Endodermal cell (in vitro differentiated cells): ENCODE data around the gene CLEC3B. TPM values are rescaled to one million over a fixed set of nuclear protein-coding genes. Genes with fewer than 3 reads are reported as not detected.

ENCODE experiments used
- DNase-seq: peaks from one replicate; pipeline ENCODE4 v3.0.0-alpha.2; 2017
- H3K27ac ChIP-seq: 2 replicates; pipeline ENCODE4 v1.5.1; 2013; ENCODE audit warnings: mild to moderate bottlenecking, low read depth, low read length, moderate library complexity
- H3K27me3 ChIP-seq: 2 replicates; pipeline ENCODE4 v1.6.1; 2013; ENCODE audit warnings: mild to moderate bottlenecking, low read length, moderate library complexity; ENCODE audit not compliant: insufficient read depth, control insufficient read depth, poor library complexity, severe bottlenecking
- H3K36me3 ChIP-seq: 2 replicates; pipeline ENCODE4 v1.7.0; 2013; ENCODE audit warnings: mild to moderate bottlenecking, low read length, moderate library complexity; ENCODE audit not compliant: control insufficient read depth, insufficient read depth
- H3K4me1 ChIP-seq: one replicate; pipeline ENCODE4 v1.7.0; 2013; ENCODE audit warnings: low read length; ENCODE audit not compliant: control insufficient read depth, insufficient read depth
- H3K4me3 ChIP-seq: 2 replicates; pipeline ENCODE4 v1.5.1; 2013; ENCODE audit warnings: mild to moderate bottlenecking, low read length, moderate library complexity
- H3K9ac ChIP-seq: 2 replicates; pipeline ENCODE4 v1.6.1; 2013; ENCODE audit warnings: mild to moderate bottlenecking, low read length, moderate library complexity; ENCODE audit not compliant: poor library complexity, severe bottlenecking; ENCODE audit errors: extremely low read depth
- H3K9me3 ChIP-seq: 2 replicates; pipeline ENCODE4 v1.6.1; 2013; ENCODE audit warnings: mild to moderate bottlenecking, low read length, moderate library complexity; ENCODE audit not compliant: control insufficient read depth
- H3K27ac Mint-ChIP-seq: 2 replicates; pipeline ENCODE4 v1.8.0; 2020; ENCODE audit warnings: mixed read lengths
- H3K27me3 Mint-ChIP-seq: 2 replicates; pipeline ENCODE4 v1.8.0; 2021; ENCODE audit warnings: mild to moderate bottlenecking, mixed read lengths; ENCODE audit not compliant: insufficient read depth
- H3K36me3 Mint-ChIP-seq: 2 replicates; pipeline ENCODE4 v1.8.0; 2020; ENCODE audit warnings: low read depth, mixed read lengths
- H3K4me1 Mint-ChIP-seq: 2 replicates; pipeline ENCODE4 v1.8.0; 2020; ENCODE audit warnings: mixed read lengths
- H3K4me3 Mint-ChIP-seq: 2 replicates; pipeline ENCODE4 v1.8.0; 2020; ENCODE audit warnings: mild to moderate bottlenecking, moderate library complexity, mixed read lengths
- H3K9me3 Mint-ChIP-seq: 2 replicates; pipeline ENCODE4 v1.8.0; 2020; ENCODE audit warnings: mild to moderate bottlenecking, mixed read lengths
- CTCF ChIP-seq: fragments of 200-600 bp; sonication (generic); conservative IDR thresholded peaks from 2 replicates; pipeline ENCODE4 v1.5.0; 2021; ENCODE audit warnings: antibody characterized with exemption, mild to moderate bottlenecking
- WGBS, 2 experiments: methylation state at CpG; one replicate each; pipeline versions ENCODE4 v1.1.5 to v1.1.7; 2013; ENCODE audit warnings: missing lambda C conversion rate in 2 of 2, mixed read lengths in 1 of 2; ENCODE audit not compliant: insufficient coverage in 1 of 2, insufficient read length in 1 of 2; 5-methylcytosine and 5-hydroxymethylcytosine counted together
- total RNA-seq, 2 donors: library from RNA; stranded (reverse); fragmentation: NEBNext Ultra II Directional in 1 of 2; extraction: Animal tissue kit (Norgen Biotek cat#: 25700) in 1 of 2; gene quantifications; 2 replicates in 1 of 2; 3 replicates in 1 of 2; pipeline ENCODE4 v1.2.1, GENCODE V29; 2021

The CLEC3B gene
- total RNA-seq, 2 donors from 2014 or later: not detected

DNA sequence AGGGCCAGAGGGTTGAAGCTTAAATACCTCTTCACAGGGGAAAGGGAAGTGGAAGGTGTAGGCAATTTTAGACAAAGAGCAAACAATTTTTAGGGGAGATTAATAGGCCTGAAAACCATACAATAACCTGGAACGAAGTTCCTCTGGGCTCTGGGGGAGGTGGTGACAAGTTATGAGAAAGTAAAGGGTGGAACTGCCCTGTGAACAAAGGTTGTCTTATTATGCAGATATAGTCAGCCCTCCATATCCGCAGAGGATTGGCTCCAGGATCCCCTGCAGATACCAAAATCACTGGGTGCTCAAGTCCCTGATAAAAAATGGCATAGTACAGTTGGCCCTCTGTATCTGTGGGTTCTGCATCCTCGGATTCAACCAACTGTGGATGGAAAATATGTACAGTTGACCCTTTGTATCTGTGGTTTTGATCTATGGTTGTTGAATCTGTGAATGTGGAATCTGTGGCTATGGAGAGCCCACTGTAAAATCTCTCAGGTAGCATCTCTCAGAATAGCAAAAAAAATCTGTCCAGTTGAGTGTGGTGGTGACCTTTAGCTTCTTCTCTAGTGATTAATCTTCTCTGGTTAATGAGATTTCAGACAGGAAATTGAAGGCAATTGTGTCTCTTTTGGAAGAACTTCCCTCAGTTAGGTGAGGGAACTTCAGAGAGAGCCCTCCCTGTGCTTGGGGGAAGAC is 40.2 kb downstream of the CLEC3B start:
- no peak overlapping the region for H3K9ac ChIP-seq
- H3K27ac Mint-ChIP-seq: no peak overlapping the region
- no peak overlapping the region for H3K4me3 ChIP-seq
- H3K36me3 Mint-ChIP-seq: no peaks in the 10 kb centered on the region
- no peaks in the 10 kb centered on the region for H3K36me3 ChIP-seq
- H3K9me3 ChIP-seq: no peaks in the 10 kb centered on the region
- no peak for DNase-seq
- no peak for TF ChIP-seq CTCF
- H3K4me1 Mint-ChIP-seq: no peaks in the 10 kb centered on the region
- H3K27me3 ChIP-seq: no peaks in the 10 kb centered on the region
- H3K27ac ChIP-seq: no peak overlapping the region
- no peak overlapping the region for H3K4me3 Mint-ChIP-seq
- no peaks in the 10 kb centered on the region for H3K9me3 Mint-ChIP-seq
- no peaks in the 10 kb centered on the region for H3K4me1 ChIP-seq
- peaks cover 20% of the 10 kb centered on the region for H3K27me3 Mint-ChIP-seq
- 82 to 89% methylated on average over 2 to 3 of the region's 3 CpGs for WGBS, 2 experiments

- DNase-seq: no peak
- no peak overlapping the region for H3K27ac Mint-ChIP-seq
- no peak for TF ChIP-seq CTCF
- H3K36me3 ChIP-seq: no peaks in the 10 kb centered on the region
- peaks cover 19% of the 10 kb centered on the region for H3K27me3 Mint-ChIP-seq
- H3K4me3 Mint-ChIP-seq: no peak overlapping the region
- H3K36me3 Mint-ChIP-seq: no peaks in the 10 kb centered on the region
- H3K27ac ChIP-seq: no peak overlapping the region
- no peak overlapping the region for H3K9ac ChIP-seq
- no peaks in the 10 kb centered on the region for H3K4me1 Mint-ChIP-seq
- no peaks in the 10 kb centered on the region for H3K9me3 ChIP-seq
- no peaks in the 10 kb centered on the region for H3K4me1 ChIP-seq
- no peaks in the 10 kb centered on the region for H3K9me3 Mint-ChIP-seq
- H3K27me3 ChIP-seq: no peaks in the 10 kb centered on the region
- 88 to 92% methylated on average over 3 of the region's 4 CpGs for WGBS, 2 experiments
- no peak overlapping the region for H3K4me3 ChIP-seq
Measured at GRCh38 chr3:45067486-45067885, 41.4 kb downstream of the CLEC3B start.

DNA sequence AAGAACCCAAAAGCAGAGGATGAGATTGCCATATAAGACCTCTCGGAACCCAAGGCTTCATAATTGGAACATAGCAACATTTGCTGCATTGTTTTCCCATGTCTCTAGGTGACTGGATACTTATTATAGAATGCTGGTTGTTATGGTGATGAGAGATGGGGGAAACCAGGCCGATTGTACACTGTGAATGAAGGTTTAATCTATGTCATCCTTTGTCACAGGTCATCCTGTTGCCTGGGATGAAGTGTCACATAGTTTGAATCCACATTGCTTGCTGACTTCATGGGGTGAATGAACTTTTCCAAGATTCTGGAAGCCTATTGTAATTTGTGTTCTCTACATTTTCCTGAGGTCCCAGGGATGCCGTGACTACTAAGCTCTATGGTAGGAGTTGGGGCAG is 41.8 kb downstream of the CLEC3B start:
- DNase-seq: no peak
- Histone ChIP-seq H3K36me3 (no peaks in the 10 kb centered on the region), H3K27ac (no peak overlapping the region), H3K4me3 (no peak overlapping the region), H3K27me3 (no peaks in the 10 kb centered on the region), H3K9me3 (no peaks in the 10 kb centered on the region), H3K9ac (no peak overlapping the region), H3K4me1 (no peaks in the 10 kb centered on the region)
- Mint-ChIP-seq H3K4me1 (no peaks in the 10 kb centered on the region), H3K9me3 (no peaks in the 10 kb centered on the region), H3K27ac (no peak overlapping the region), H3K36me3 (no peaks in the 10 kb centered on the region), H3K4me3 (no peak overlapping the region), H3K27me3 (peaks cover 19% of the 10 kb centered on the region)
- WGBS, 2 experiments: 58 to 91% methylated on average over 2 to 3 of the region's 3 CpGs
- TF ChIP-seq CTCF: no peak
